DMS 273 (cell line): ENCODE results near the gene TRIM74.
"Not testable (repeated sequence)": the region's sequence is repeated elsewhere in the genome, so short reads cannot be mapped to it uniquely, and the experiment has no call there.

Experiments
- DNase-seq: peaks from one replicate; lab custom pipeline; 2025; ENCODE audit not compliant: unreplicated experiment; lab: John Stamatoyannopoulos, UW

The TRIM74 gene

DNA sequence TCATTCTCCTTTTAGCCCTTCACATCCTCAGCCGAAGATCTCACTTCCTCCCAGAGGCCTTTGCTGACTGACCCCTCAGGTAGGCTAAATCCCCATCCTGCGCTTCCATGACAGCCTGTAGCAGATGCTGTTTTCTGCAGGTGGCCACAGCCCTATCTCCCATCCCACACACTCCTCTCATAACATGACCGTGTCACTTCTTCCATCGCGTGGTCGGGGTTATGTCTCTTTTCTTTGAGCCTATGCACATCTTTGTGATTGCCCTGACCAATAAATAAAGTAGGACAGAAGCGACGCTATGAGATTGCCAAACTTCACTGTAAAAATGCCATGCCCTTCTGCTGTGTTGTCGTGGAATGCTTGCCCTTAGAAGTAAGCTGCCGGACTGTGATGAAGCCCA is 55.5 kb downstream of the TRIM74 start:
- not testable (repeated sequence) for DNase-seq

DNA sequence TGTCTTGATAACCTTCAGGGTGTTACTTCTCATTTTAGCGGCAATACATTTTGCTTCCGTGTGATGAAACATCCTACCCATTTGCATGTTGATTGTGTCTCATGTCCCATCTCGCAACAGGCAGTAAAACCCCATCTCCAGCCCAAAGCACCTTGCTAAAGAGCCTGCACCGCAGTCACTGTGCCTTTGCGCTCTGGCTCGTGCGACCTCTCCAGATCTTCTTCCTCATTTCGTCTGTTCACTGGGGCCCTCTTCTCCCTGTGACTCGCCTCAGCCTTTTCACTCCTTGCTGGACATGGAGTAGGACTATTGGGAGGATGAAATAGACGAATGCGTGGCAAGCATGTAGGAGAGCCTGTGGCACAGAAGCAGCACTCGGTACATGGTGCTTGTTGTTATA is 57.9 kb downstream of the TRIM74 start:
- not testable (repeated sequence) for DNase-seq
